Endothelial cell of umbilical vein (primary cell): ENCODE data around the gene TSSK6. TPM values are rescaled to one million over a fixed set of nuclear protein-coding genes. Genes with fewer than 3 reads are reported as not detected.

ENCODE experiments used
- BruUV-seq: library from RNA; stranded (reverse); fragments of 400-500 nt; replicated peaks from 2 replicates; lab custom pipeline; 2021; lab: Mats Ljungman, UMichigan
- CTCF ChIA-PET: fragments of 300-600, 350-600 bp; sonication (Branson Sonifier 250); formaldehyde crosslinking; loops from one replicate; lab custom pipeline; 2021; ENCODE audit warnings: antibody characterized with exemption, inconsistent platforms; lab: Charles Lee
- POLR2A ChIA-PET: fragments of 300-600, 350-600 bp; sonication (Branson Sonifier 250); formaldehyde crosslinking; loops from one replicate; lab custom pipeline; 2021; ENCODE audit warnings: antibody characterized with exemption, inconsistent platforms; lab: Charles Lee
- DNase-seq: peaks from one replicate; pipeline ENCODE4 v3.0.0-alpha.2; 2011; ENCODE audit warnings: low read depth, low spot score
- FAIRE-seq: peaks from 2 replicates; lab custom pipeline; 2011; peaks lifted over from hg19 to GRCh38; lab: Jason Lieb, UNC
- H2AFZ ChIP-seq: 2 replicates; pipeline ENCODE4 v1.6.0; 2012; ENCODE audit warnings: low read depth, low read length, control low read depth, inconsistent platforms
- H3K27ac ChIP-seq: 2 replicates; pipeline ENCODE4 v1.5.1; 2011; ENCODE audit warnings: low read depth, mild to moderate bottlenecking, control low read depth, low read length, moderate library complexity; ENCODE audit not compliant: insufficient read depth
- H3K27me3 ChIP-seq, 2 experiments: 2 replicates each; pipeline versions ENCODE4 v1.6.0 to v1.6.1; 2011; ENCODE audit warnings: low read length in 2 of 2, mixed read lengths in 1 of 2; ENCODE audit not compliant: control insufficient read depth in 2 of 2, insufficient read depth in 2 of 2
- H3K36me3 ChIP-seq, 2 experiments: 2 replicates in 1 of 2; 3 replicates in 1 of 2; pipeline ENCODE4 v1.5.1; 2011; ENCODE audit warnings: low read length in 2 of 2, mild to moderate bottlenecking in 1 of 2, moderate library complexity in 1 of 2; ENCODE audit not compliant: control insufficient read depth in 2 of 2, insufficient read depth in 2 of 2; ENCODE audit errors: extremely low read depth in 1 of 2
- H3K4me1 ChIP-seq: 3 replicates; pipeline ENCODE4 v1.5.1; 2011; ENCODE audit warnings: mild to moderate bottlenecking, low read length; ENCODE audit not compliant: control insufficient read depth, insufficient read depth; ENCODE audit errors: extremely low read depth
- H3K4me2 ChIP-seq: 2 replicates; pipeline ENCODE4 v1.6.1; 2011; ENCODE audit warnings: low read length, control low read depth, mixed read lengths; ENCODE audit not compliant: insufficient read depth
- H3K4me3 ChIP-seq, 3 experiments: fragments of 200-600 bp in 1 of 3; sonication (generic), shearing (Covaris generic) in 1 of 3; replicated peaks in 1 of 3; 2 replicates each; pipeline ENCODE4 v1.5.1; 2011 to 2016; ENCODE audit warnings: control low read depth in 3 of 3, low read length in 3 of 3, mild to moderate bottlenecking in 2 of 3, inconsistent platforms in 1 of 3, low read depth in 1 of 3, moderate library complexity in 1 of 3; ENCODE audit not compliant: insufficient read depth in 1 of 3
- H3K79me2 ChIP-seq: 2 replicates; pipeline ENCODE4 v1.6.0; 2012; ENCODE audit warnings: low read length, inconsistent platforms; ENCODE audit not compliant: control insufficient read depth, insufficient read depth
- H3K9ac ChIP-seq: replicated peaks from 2 replicates; pipeline ENCODE3; 2011; ENCODE audit warnings: low read length, control low read depth; ENCODE audit not compliant: insufficient read depth; ENCODE audit errors: extremely low read depth
- H3K9me1 ChIP-seq: replicated peaks from 3 replicates; pipeline ENCODE4 v1.6.0; 2011; ENCODE audit warnings: mild to moderate bottlenecking, low read length; ENCODE audit not compliant: control insufficient read depth, insufficient read depth; ENCODE audit errors: extremely low read depth
- H3K9me3 ChIP-seq: replicated peaks from 2 replicates; pipeline ENCODE4 v1.5.1; 2012; ENCODE audit warnings: low read length, inconsistent platforms; ENCODE audit not compliant: control insufficient read depth, insufficient read depth
- H4K20me1 ChIP-seq: replicated peaks from 2 replicates; pipeline ENCODE3; 2011; ENCODE audit warnings: mild to moderate bottlenecking, low read length; ENCODE audit not compliant: control insufficient read depth, insufficient read depth; ENCODE audit errors: extremely low read depth
- CTCF ChIP-seq, 2 donors: IDR thresholded peaks; 1 replicate in 1 of 2; 2 replicates in 1 of 2; pipeline ENCODE4 v1.5.1; 2011; ENCODE audit warnings: low read length in 2 of 2, mild to moderate bottlenecking in 2 of 2, moderate library complexity in 2 of 2, control low read depth in 1 of 2, inconsistent platforms in 1 of 2, low read depth in 1 of 2; ENCODE audit not compliant: insufficient read depth in 1 of 2; ENCODE audit errors: extremely low read depth in 1 of 2
- EZH2 ChIP-seq: IDR thresholded peaks from 2 replicates; pipeline ENCODE4 v1.6.1; 2012; ENCODE audit warnings: borderline replicate concordance, low read depth, mild to moderate bottlenecking, moderate library complexity, low read length, inconsistent platforms; ENCODE audit not compliant: severe bottlenecking
- FOS ChIP-seq: IDR thresholded peaks from 2 replicates; pipeline ENCODE4 v1.6.1; 2011; ENCODE audit warnings: mild to moderate bottlenecking, low read length, moderate library complexity, borderline replicate concordance; ENCODE audit not compliant: insufficient read depth
- GATA2 ChIP-seq: IDR thresholded peaks from 2 replicates; pipeline ENCODE4 v1.7.0; 2011; ENCODE audit warnings: low read depth, mild to moderate bottlenecking, moderate library complexity, mixed read lengths, low read length; ENCODE audit not compliant: insufficient read length, insufficient read depth
- JUN ChIP-seq: IDR thresholded peaks from 2 replicates; pipeline ENCODE4 v1.6.1; 2011; ENCODE audit warnings: borderline replicate concordance, low read depth; ENCODE audit not compliant: insufficient read length, insufficient read depth
- MAX ChIP-seq: IDR thresholded peaks from 2 replicates; pipeline ENCODE4 v1.6.1; 2011; ENCODE audit not compliant: insufficient read depth, insufficient read length
- MYC ChIP-seq: IDR thresholded peaks from one replicate; pipeline ENCODE4 v1.6.1; 2011; ENCODE audit warnings: mild to moderate bottlenecking, low read depth, low read length
- POLR2A ChIP-seq: IDR thresholded peaks from 2 replicates; pipeline ENCODE4 v1.6.1; 2012; ENCODE audit warnings: low read depth, mild to moderate bottlenecking, control low read depth, low read length
- POLR2AphosphoS5 ChIP-seq: IDR thresholded peaks from 2 replicates; pipeline ENCODE4 v1.6.1; 2012; ENCODE audit warnings: low read depth, mild to moderate bottlenecking, control low read depth, low read length, moderate library complexity; ENCODE audit not compliant: insufficient read depth
- dilution Hi-C: fragments of 300-500 bp; cut with MboI; formaldehyde crosslinking; loops from one replicate; pipeline ENCODE4 v1.15.0; 2019; ENCODE audit warnings: low sequenced_read_pairs; ENCODE audit not compliant: extremely low pct_ligation_motif_present
- intact Hi-C: fragments of 100-400 bp; cut with micrococcal nuclease; formaldehyde crosslinking; loops from one replicate; pipeline ENCODE4 v1.10.0; 2022
- polyA plus RNA-seq, 4 experiments: library from polyadenylated mRNA; depleted of rRNA in 3 of 4; stranded (reverse) in 3 of 4; unstranded in 1 of 4; fragments of >200 nt; gene quantifications; 2 replicates each; pipeline versions ENCODE4 v1.2.1 to v1.2.3, GENCODE V29; 2011 to 2012; ENCODE audit warnings: missing spikeins in 1 of 4
- total RNA-seq: library from RNA; stranded (reverse); gene quantifications from 2 replicates; pipeline ENCODE4 v1.2.3, GENCODE V29; 2021

Gene TSSK6
- total and polyA plus RNA-seq, 2 donors (not counting 3 experiments of a cell fraction or from before 2014, with no cell fraction given) = 0.76 to 0.82 TPM

- DNase-seq = no peak
- intact Hi-C loops (no loop called here), dilution Hi-C loops (no loop called here)
- Histone ChIP-seq H3K9me1 (no peaks in the 10 kb centered on the region), H3K27me3 (no peaks in the 10 kb centered on the region), H4K20me1 (no peaks in the 10 kb centered on the region), H3K9me3 (no peaks in the 10 kb centered on the region), H3K9ac (no peak overlapping the region), H2AFZ (no peak overlapping the region), H3K4me2 (no peak overlapping the region), H3K4me1 (no peaks in the 10 kb centered on the region), H3K27ac (no peak overlapping the region), H3K36me3 (peaks cover 3% of the 10 kb centered on the region in 2 experiments), H3K4me3 (no peak overlapping the region), H3K79me2 (peaks cover 12% of the 10 kb centered on the region)
- no TSS peak for BruUV-seq
- CTCF ChIA-PET = no interaction called here
- no peak for FAIRE-seq
- TF ChIP-seq FOS = no peak
- TF ChIP-seq GATA2 = no peak
- POLR2A ChIA-PET = no interaction called here
Measured at GRCh38 chr19:19524053-19524452, 8.7 kb upstream of the TSSK6 start.

- FAIRE-seq (no peak), DNase-seq (no peak)
- Histone ChIP-seq H3K9me1 (no peaks in the 10 kb centered on the region), H3K4me2 (no peak overlapping the region), H3K4me1 (no peaks in the 10 kb centered on the region), H3K36me3 (peaks cover 3 to 4% of the 10 kb centered on the region in 2 experiments), H3K79me2 (peaks cover 14% of the 10 kb centered on the region), H3K9me3 (no peaks in the 10 kb centered on the region), H3K27me3 (no peaks in the 10 kb centered on the region), H3K27ac (no peak overlapping the region), H4K20me1 (no peaks in the 10 kb centered on the region), H3K9ac (no peak overlapping the region), H2AFZ (no peak overlapping the region), H3K4me3 (no peak overlapping the region)
- CTCF ChIA-PET = no interaction called here
- dilution Hi-C loops = no loop called here
- BruUV-seq = no TSS peak
- intact Hi-C loops = no loop called here
- POLR2A ChIA-PET = no interaction called here
- TF ChIP-seq GATA2 (no peak), MYC (no peak), EZH2 (no peak), JUN (no peak), MAX (no peak), CTCF (IDR thresholded peaks at IDR 0.05; ENCODE audit: extremely low read depth in 1 of 2, insufficient read depth in 1 of 2, low read depth in 1 of 2, low read length in 2 of 2) (no peak), FOS (no peak), POLR2A (no peak), POLR2AphosphoS5 (no peak)
Measured at GRCh38 chr19:19523177-19523576, 7.8 kb upstream of the TSSK6 start.
